GM21786 (cell line): ENCODE data around the gene EEF2.
"Not testable (repeated sequence)": the region's sequence is repeated elsewhere in the genome, so short reads cannot be mapped to it uniquely, and the experiment has no call there.

Experiments used
- ATAC-seq: cut with Tn5 transposase; IDR thresholded peaks from one replicate; pipeline ENCODE4 v1.9.1; 2021; ENCODE audit not compliant: unreplicated experiment

EEF2 gene

DNA sequence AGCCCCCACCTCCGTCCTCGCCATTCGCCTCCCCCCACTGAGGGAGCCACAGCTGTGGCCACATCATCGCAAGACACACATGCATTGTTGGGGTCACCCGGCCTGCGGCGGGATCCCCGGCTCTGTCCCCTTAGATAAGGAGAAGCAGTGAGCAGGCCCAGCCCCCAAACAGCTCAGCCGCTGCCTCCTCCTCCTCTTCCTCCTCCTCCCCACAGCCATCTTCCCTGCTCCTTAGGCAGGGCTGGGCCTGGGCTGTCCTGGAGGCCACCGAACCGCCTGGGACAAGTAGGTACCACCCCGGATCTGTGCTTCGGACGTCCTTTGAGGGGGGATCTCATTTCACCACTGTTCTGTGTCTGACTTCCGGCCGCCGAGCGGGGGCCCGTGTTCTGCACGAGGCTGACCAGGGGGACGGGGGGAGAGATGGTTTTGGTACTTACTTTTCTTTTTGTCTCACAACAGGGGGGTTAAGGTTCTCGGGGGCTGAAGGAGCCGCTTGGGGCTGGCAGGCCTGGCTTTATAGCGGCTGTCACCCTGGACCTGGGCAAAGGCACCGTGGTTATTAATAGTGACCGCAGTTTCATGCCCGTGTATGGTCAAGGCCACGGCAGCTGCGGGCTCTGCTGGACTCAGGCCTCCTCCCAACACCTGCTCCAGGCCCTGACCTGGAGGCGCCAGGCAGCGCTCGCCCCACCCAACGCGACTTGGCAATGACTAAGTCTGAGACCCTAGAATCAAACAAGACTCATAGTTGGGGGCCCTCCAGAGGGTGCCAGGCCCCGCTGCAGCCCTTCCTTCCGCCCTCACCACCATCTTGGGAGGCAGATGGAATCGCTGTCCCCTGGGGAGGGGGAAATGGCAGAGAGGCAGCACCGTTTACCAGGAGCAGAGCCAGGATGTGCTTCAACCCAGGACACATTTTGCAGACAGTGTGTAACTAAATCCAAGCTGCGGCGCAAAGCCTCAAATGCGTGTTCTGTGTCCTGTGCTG lies 34.1 kb downstream of the EEF2 start:
- no peak for ATAC-seq

- ATAC-seq = no peak
These were observed 35.0 kb downstream of the EEF2 start for GRCh38 chr19:3949997-3950859.

- ATAC-seq = no peak
These were observed 36.0 kb downstream of the EEF2 start for GRCh38 chr19:3949294-3949693.

- not testable (repeated sequence) for ATAC-seq
These were observed 37.8 kb downstream of the EEF2 start for GRCh38 chr19:3947316-3947933.

DNA sequence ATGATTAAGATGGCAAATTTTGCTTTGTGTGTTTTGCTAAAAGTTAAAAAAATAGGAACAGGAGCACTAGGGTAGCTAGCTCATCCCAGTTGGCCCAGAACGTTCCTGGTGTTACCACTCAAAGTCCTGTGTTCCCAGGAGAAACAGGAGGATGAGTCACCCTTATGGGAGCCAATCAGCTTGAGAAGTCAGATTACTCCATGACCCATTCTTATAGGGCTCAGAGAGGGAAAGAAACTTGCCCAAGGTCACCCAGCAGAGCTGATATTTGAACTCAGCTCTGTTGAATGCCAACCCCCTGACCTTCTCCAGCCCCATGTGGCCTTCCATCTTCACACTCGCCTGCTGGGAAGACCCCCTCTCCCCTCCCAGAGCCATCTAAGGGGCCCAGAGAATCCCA lies 39.4 kb downstream of the EEF2 start:
- no peak for ATAC-seq

- ATAC-seq = no peak
These were observed 41.1 kb downstream of the EEF2 start for GRCh38 chr19:3944018-3944721.

DNA sequence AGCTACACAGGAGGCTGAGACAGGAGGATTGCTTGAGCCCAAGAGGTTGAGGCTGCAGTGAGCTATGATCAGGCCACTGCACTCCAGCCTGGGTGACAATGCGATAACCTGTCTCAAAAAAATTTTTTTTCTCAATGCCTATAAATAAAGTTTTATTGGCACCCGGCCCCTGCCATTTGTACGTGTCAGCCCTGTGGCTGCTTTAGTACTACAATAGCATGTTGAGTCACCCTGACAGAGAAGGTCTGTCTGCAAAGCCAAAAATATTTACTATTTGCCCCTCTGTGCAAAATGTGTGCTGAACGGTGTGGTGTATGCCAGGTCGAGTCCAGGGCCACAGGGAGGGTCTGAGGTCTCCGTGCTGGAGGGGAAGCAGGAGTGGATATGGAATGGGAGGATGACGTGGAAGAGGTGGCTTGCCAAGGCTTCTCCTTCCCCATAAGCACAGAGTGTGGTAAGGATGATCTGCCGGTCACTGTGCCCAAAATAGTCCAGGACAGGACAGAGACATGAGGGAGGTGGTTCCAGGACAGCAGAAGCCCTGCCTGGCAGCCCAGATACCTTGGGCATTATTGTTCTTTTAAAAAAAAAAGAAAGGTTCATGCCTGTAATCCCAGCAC lies 42.4 kb downstream of the EEF2 start:
- ATAC-seq = no peak

- not testable (repeated sequence) for ATAC-seq
These were observed 46.8 kb downstream of the EEF2 start for GRCh38 chr19:3938300-3938950.

DNA sequence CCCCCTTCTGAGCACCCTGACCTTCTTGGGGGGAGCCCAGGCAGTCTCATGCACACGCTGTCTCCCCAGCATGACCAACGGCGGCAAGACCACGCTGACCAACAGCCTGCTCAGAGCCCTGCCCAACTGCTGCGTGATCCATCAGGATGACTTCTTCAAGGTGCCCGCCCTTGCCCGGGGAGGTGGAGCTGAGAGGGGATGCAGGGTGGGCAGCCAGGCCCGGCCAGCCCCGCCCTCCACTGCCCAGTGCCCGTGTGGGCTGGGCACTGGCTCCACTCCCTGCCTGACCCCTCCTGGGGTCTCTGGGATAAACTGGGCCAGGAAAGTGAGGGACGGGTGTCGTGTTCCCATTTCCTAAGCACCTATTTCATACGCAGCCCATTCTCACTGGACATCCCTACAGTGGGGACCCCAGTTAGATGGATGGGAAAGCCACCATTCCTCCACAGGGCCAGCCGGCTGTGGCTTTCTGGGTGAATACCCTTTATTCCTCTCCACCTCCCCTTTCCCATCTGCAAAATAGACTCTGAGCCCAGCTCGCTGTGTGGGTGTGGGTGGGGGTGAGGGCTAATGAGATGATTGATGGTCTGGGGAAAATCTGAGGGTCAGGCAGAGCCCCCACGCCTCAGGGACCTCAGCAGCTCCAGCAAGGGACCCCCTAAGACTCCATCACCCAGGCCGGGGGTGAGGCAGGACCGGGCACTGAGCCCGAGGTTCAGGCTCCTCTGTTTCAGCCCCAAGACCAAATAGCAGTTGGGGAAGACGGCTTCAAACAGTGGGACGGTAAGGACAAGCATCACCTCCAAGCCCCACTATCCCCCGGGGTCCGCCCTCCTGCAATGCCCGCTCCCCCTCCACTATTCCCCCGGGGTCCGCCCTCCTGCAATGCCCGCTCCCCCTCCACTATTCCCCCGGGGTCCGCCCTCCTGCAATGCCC lies 48.5 kb downstream of the EEF2 start:
- ATAC-seq = no peak

DNA sequence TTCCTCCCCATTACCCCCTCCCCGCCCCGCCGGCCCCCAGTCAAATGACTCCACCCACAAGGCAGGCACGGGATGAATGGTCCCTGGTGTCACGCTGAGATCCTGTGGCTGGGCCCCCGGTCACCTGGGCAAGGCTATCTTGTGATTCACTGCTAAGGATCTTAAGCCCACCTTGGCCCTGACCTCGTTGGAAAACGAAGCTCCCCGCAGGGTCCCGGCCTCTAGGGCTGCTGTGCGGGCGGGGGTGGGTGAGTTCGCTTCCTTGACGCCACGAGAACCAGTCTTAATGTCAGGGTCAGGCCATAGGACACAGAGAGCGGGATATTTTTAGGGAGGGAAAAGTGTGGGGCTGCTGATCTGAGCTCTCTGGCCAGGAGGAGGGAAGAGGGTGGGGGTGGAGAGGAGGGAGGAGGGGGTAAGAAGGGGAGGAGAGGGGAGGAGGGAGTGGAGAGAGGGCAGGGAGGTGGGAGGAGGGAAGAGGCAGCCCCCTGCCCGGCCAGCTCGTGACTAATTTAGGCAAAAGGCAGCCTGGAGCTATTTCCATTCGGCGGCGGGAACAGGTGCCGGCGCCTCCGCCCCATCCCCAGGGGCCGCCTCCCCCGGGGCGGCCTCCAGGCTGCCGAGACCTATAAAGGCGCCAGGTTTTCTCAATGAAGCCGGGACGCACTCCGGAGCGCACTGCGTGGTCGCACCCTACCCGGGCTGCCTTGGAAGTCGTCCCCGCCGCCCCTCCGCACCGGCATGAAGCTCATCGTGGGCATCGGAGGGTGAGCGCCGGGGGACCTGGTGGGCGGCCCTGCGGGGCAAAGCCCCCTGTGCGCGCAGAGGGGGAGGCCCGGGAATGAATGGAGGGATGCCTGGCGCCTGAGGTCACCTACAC lies 52.1 kb downstream of the EEF2 start, which contains the start of gene NMRK2:
Gene NMRK2 (plus strand): TSS at position 139 of the 880 bp plus-strand sequence. CDS start 603 bp downstream, at position 742.
- ATAC-seq = no peak

DNA sequence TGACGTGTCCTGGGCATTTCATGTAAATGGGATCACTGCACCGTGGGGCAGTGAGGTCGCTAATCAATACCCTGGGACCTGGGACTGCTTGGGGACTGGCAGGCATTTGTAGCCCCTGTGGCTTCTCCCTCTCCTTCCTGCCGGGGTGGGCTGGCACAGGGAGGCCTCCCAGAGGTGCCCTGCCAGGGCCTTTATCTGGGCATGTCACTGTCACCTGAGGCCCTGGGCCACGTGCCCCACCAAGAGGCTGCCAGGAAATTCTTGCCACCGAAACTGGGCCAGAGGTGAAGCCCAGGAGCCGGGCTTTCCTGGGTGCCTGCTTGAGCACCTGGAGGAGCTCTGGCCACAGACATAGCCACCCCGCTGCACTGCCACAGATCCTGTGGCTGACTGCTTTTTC lies 54.2 kb downstream of the EEF2 start:
- no peak for ATAC-seq
